Stimulated activated naive CD8-positive, alpha-beta T cell treated with anti-CD3 and anti-CD28 coated beads, Interleukin-15, amount 100 ng/mL, for 72 hours (primary cell): ENCODE measurements around the gene HDHD3.
A peak's percentile ranks its signal among the peaks of the same experiment; 100 is the strongest.
"Not testable (repeated sequence)": the region's sequence is repeated elsewhere in the genome, so short reads cannot be mapped to it uniquely, and the experiment has no call there.

Experiments used
- ATAC-seq: fragments of 150-1000 bp; cut with Tn5 transposase; 2 replicates; pipeline ENCODE4 v1.10.0; 2021; ENCODE audit warnings: mild to moderate bottlenecking, moderate library complexity
- DNase-seq, 2 donors: peaks; one replicate each; pipeline ENCODE4 v3.0.0; 2021 to 2022
- H3K27ac Mint-ChIP-seq, 2 donors: one replicate each; pipeline ENCODE4 v1.8.0; 2022; ENCODE audit warnings: mild to moderate bottlenecking in 2 of 2, mixed read lengths in 2 of 2, moderate library complexity in 2 of 2
- H3K27me3 Mint-ChIP-seq: one replicate; pipeline ENCODE4 v1.8.0; 2022; ENCODE audit warnings: mixed read lengths
- H3K4me1 Mint-ChIP-seq: one replicate; pipeline ENCODE4 v1.8.0; 2022; ENCODE audit warnings: mild to moderate bottlenecking, mixed read lengths
- H3K4me3 Mint-ChIP-seq, 2 donors: one replicate each; pipeline ENCODE4 v1.8.0; 2022; ENCODE audit warnings: mild to moderate bottlenecking in 2 of 2, mixed read lengths in 2 of 2, moderate library complexity in 1 of 2
- H3K9me3 Mint-ChIP-seq, 2 donors: one replicate each; pipeline ENCODE4 v1.8.0; 2022; ENCODE audit warnings: mixed read lengths in 2 of 2

HDHD3 gene

DNA sequence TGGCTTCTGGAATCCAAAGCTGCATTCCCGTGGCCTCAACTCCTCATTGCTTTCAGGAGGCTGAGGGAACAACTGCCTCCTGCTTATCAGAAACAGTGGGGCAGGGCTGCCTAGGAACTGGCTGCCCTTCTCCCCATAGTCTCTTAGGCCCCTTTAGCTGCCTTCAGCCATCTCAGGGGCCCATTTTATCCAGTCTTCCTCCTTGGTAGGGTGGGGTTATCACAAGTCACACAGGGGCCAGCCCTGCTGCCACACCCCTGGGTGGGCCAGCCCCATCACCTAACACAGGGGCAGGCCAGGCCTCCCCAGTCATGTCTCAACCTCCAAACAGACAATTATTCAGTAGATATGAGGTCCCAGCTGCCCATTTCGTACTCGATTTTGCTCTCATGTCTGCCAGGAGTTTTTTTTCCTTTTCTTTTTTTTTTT, 20.4 kb upstream of the HDHD3 start:
- H3K9me3 Mint-ChIP-seq, result no peaks in the 10 kb centered on the region
- H3K4me1 Mint-ChIP-seq, result peaks cover 25% of the 10 kb centered on the region
- ATAC-seq, result no peak
- no peak overlapping the region for H3K27ac Mint-ChIP-seq
- H3K4me3 Mint-ChIP-seq, result no peak overlapping the region
- no peaks in the 10 kb centered on the region for H3K27me3 Mint-ChIP-seq
- no peak for DNase-seq

DNA sequence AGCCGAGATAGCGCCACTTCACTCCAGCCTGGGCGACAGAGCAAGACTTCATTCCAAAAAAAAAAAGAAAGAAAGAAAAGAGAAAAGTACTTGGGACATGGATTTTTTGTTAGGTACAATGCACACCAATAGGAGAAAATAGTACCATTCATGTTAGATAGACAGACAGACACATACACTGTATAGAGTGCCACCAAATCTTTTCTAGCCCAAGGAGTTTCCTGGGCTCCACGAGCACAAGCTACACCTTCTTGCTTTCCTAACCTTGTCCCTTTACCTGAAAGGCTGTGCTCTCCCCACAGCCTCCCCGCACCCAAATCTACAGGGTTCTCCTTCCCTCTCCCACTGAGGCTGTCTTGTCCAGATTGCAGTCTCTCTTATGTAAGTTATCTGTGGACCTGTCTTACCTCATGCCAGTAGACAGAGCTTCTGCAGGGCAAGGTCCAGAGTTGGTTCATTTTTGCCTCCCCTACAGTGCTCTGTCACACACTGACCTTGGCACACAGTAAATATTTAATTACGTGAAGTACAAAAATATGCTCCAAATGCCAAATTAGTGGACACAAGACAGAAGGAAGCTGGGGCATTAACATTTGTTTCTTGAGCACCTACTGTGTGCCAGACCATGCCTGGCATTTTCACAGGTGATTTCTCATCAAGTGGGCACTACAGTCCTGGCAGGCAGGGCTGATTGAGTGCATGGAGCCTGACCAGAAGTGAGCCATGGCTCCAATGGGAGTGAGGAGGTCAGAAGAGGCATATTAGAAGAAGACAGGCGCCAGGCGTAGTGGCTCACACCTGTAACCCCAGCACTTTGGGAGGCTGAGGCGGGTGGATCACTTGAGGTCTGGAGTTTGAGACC, 18.4 kb upstream of the HDHD3 start:
- H3K27ac Mint-ChIP-seq, result peak overlapping the region in 1 of 2 donors; percentile 22
- H3K27me3 Mint-ChIP-seq, result no peaks in the 10 kb centered on the region
- peaks cover 15% of the 10 kb centered on the region for H3K4me1 Mint-ChIP-seq
- no peak overlapping the region for H3K4me3 Mint-ChIP-seq
- DNase-seq (no peak), ATAC-seq (no peak)
- H3K9me3 Mint-ChIP-seq, result no peaks in the 10 kb centered on the region

DNA sequence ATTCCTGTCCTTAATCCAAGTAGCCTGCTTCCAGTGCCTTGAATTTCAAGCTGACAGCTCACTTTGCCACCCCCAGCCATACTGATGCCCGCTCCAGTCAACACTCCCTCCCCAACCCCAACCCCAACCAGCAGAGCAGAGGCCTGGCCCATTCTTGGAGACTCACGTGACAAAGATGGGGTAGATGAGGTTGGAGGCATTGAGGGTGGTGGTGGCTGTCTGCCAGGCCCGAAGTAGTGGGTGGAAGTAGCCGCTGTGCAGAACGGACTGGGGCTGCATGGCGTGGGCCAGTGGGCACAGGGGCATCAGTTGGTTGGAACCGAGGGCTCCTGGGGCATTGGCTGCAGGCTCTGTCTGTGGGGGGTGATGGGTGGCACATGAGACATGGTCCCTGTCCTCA, 16.5 kb upstream of the HDHD3 start:
- ATAC-seq, result no peak
- Mint-ChIP-seq H3K9me3 (no peaks in the 10 kb centered on the region), H3K4me3 (no peak overlapping the region), H3K4me1 (no peaks in the 10 kb centered on the region), H3K27me3 (no peaks in the 10 kb centered on the region), H3K27ac (no peak overlapping the region)
- DNase-seq, result no peak

DNA sequence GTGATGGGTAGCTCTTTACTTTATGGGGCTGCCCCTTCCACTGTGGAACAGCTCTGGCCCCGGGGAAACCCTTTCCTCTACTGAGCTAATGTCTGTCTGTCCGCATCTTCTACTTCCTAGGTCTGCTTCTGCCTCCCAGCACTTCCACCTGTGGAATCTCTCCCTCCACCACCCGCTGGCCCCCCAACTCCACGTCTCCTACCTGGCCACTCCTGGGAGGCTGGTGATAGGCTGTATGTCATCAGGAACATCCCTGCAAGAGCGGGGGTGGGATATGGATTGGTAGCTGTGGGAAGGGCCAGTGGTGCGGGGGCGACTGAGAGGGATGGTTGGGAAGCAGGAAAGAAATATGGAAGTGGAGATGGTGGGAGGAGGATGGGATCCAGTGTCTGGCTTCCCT, 15.1 kb upstream of the HDHD3 start:
- no peaks in the 10 kb centered on the region for H3K27me3 Mint-ChIP-seq
- no peak for DNase-seq
- H3K4me3 Mint-ChIP-seq, result no peak overlapping the region
- no peak for ATAC-seq
- H3K27ac Mint-ChIP-seq, result peak overlapping the region in 1 of 2 donors; percentile 3
- no peaks in the 10 kb centered on the region for H3K4me1 Mint-ChIP-seq
- no peaks in the 10 kb centered on the region for H3K9me3 Mint-ChIP-seq

DNA sequence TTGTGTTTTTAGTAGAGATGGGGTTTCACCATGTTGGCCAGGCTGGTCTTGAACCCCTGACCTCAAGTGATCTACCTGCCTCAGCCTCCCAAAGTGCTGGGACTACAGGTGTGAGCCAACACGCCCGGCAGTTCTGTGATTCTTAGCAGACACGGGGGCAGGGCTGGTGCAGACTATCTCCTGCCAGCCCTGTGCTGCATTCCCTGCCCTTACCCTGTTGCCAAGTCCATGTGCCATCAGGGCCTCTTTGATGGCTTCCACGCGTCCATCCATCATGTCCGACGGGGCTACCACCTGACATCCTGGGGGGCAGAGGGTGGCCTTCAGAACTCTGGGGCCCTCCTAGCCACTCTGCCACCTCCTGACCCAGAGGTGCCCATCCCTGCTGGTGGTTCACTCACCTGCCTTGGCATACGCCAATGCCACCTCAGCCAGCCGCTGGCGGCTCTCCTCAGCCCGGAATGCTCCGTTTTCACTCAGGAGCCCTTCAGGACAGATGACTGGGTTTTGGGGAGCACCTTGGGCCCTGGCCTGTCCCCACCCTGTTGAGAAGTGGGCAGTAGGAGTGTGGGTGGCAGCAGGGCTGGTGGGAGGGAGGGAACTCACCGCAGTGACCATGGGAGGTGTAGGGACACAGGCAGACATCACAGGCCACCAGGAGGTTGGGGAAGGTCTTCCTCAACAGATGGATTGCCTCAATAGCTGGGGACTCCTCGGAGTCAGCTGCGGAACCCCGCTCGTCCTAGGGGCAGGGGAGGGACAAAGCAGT, 13.6 kb upstream of the HDHD3 start:
- H3K27me3 Mint-ChIP-seq, result no peaks in the 10 kb centered on the region
- DNase-seq (no peak), ATAC-seq (no peak)
- H3K4me1 Mint-ChIP-seq, result no peaks in the 10 kb centered on the region
- H3K27ac Mint-ChIP-seq, result no peak overlapping the region
- no peak overlapping the region for H3K4me3 Mint-ChIP-seq
- H3K9me3 Mint-ChIP-seq, result no peaks in the 10 kb centered on the region

DNA sequence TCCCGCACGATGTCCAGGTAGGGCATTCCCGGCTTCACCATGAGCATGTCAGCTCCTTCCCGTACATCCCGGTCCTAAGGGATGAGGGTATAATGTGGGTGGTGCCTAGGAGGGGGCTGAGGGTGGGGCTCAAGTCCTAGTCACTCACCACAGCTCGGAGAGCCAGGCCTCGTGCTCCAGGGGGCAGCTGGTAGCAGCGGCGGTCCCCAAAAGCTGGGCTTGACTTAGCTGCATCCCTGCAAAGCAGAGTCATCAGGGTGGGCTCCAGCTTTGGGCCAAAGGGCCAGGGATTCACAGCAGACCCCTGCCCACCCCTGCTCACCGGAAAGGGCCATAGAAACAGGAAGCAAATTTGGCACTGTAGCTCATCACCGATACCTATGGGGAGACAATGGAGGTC, 12.7 kb upstream of the HDHD3 start:
- ATAC-seq, result no peak
- H3K4me3 Mint-ChIP-seq, result no peak overlapping the region
- H3K27ac Mint-ChIP-seq, result peak overlapping the region; percentile 63 to 89
- H3K27me3 Mint-ChIP-seq, result no peaks in the 10 kb centered on the region
- no peak for DNase-seq
- no peaks in the 10 kb centered on the region for H3K9me3 Mint-ChIP-seq
- no peaks in the 10 kb centered on the region for H3K4me1 Mint-ChIP-seq

DNA sequence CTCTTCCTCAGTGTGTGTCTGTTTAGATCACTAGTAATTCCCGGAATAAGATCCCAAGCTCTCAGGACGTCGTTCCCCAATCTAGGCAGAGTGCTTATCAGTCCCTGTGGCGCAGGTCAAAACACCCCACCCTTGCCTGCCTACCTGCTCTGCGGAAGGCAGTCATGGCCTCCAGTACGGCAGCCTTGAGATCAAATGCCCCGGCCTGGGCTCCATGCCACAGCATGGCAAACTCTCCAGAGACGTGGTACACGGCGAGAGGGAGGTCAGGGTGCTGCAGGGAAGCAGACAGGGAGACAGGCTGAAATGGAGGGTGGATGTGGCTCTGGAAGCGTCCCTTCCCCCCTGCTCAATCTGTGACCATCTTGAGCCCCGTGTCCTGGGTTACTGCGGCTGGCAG, 12.0 kb upstream of the HDHD3 start:
- Mint-ChIP-seq H3K4me3 (no peak overlapping the region), H3K27me3 (no peaks in the 10 kb centered on the region), H3K27ac (no peak overlapping the region), H3K9me3 (no peaks in the 10 kb centered on the region), H3K4me1 (no peaks in the 10 kb centered on the region)
- DNase-seq (no peak), ATAC-seq (no peak)

DNA sequence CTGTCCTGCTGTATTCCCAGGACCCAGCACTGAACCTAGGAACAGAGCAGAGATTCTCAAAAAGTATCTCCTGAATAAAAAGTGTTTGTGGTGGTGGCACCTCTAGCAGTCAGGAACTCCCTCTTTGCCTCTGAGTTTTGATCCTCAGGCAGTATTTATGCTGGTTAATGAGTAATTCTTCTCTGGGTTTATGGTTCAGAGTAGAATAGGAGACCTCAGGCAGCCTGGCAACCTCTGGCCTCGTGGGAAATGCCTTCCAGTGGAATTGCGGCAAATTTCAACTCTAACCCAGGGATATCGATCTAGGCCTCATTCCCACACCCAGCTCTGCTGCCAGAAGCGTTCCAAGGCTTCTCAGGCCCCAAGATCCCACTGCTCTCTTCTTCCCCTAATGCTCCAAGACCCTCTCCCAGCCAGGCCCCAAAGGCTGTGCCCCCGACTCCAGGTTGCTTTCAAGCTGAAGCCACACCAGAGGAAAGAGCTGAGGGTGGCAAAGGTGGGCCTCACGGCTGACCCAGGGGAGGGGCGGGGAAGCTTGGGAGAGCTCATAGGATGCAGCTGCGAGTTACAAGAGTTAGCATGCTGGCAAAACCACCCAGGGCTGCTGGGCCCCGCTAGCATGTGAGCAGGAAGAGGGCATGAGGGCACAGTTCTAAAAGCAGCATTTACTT, 10.9 kb upstream of the HDHD3 start:
- ATAC-seq (no peak), DNase-seq (no peak)
- Mint-ChIP-seq H3K27me3 (no peaks in the 10 kb centered on the region), H3K4me3 (no peak overlapping the region), H3K27ac (no peak overlapping the region), H3K4me1 (no peaks in the 10 kb centered on the region), H3K9me3 (no peaks in the 10 kb centered on the region)

DNA sequence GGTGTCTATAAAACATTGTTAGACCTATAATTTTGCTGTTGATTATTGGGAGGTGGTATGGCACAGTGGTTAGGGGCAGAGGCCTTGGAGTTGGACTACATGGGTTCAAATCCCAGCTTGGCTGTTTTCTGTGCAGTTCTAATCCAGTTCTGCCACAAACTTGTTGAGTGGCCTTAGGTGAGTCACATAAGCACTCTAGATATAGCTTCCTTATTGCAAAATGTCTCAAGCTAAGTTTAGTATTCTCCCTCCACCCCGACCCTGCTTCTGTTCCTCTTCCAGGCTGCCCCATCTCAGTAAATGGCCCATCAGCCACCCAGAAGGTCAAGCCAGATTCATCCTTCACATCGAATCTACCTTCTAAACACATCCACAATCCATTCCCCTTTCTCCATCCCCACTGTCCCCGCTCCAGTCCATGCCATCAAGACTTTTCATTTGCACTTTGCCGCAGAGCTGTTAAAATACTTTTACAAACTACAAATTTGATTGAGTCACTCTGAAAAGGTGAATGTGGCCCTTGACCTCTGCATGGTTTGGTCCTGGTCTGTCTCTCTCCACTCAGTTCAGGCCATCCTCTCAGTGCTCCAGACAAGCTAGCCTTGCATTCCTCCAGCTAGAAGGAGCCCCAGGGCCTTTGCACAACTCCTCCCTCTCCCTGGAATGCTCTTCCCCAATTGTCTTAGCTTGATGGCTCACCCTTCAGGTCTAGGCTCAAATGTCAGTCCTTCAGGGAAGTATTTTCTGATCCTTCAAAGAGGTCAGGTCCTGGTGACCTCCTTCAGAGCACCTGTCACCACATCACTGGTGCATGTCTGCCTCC, 10.0 kb upstream of the HDHD3 start:
- DNase-seq (no peak), ATAC-seq (no peak)
- no peaks in the 10 kb centered on the region for H3K9me3 Mint-ChIP-seq
- H3K4me1 Mint-ChIP-seq, result no peaks in the 10 kb centered on the region
- no peak overlapping the region for H3K27ac Mint-ChIP-seq
- H3K4me3 Mint-ChIP-seq, result no peak overlapping the region
- no peaks in the 10 kb centered on the region for H3K27me3 Mint-ChIP-seq

DNA sequence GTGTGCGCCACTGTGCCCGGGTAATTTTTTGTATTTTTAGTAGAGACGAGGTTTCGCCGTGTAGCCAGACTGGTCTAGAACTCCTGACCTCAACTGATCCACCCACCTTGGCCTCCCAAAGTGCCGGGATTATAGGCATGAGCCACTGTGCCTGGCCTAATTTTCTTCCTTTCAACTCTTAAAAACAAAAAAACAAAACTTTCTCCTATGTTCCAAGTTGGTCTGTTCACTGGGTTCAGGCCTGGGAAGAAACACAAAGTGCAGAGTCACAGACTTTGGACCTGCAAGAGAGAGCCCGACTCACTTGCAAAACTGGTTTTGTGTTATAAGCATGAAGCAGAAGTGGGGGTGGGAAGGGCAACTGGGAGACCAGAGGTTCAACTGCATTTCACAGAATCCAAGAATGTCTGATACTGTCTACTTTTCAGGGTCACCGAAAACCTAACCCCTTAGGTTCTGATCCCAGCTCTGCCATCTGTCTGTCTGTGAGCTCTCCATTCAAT, 5.2 kb upstream of the HDHD3 start:
- no peaks in the 10 kb centered on the region for H3K27me3 Mint-ChIP-seq
- no peak for DNase-seq
- H3K4me1 Mint-ChIP-seq, result no peaks in the 10 kb centered on the region
- no peak for ATAC-seq
- no peak overlapping the region for H3K4me3 Mint-ChIP-seq
- peak overlapping the region in 1 of 2 donors; percentile 12 for H3K27ac Mint-ChIP-seq
- H3K9me3 Mint-ChIP-seq, result no peaks in the 10 kb centered on the region

DNA sequence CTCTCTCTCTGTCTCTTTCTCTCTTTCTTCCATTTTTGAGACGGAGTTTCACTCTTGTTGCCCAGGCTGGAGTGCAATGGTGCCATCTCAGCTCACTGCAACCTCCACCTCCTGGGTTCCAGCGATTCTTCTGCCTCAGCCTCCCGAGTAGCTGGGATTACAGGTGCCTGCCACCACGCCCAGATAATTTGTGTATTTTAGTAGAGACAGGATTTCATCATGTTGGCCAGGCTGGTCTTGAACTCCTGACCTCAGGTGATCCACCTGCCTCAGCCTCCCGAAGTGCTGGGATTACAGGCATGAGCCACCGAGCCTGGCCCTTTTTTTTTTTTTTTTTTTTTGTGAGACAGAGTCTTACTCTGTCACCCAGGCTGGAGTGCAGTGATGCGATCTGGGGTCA, 4.7 kb upstream of the HDHD3 start:
- not testable (repeated sequence) for H3K27ac Mint-ChIP-seq, H3K9me3 Mint-ChIP-seq, H3K4me3 Mint-ChIP-seq, H3K4me1 Mint-ChIP-seq, ATAC-seq, H3K27me3 Mint-ChIP-seq, DNase-seq

DNA sequence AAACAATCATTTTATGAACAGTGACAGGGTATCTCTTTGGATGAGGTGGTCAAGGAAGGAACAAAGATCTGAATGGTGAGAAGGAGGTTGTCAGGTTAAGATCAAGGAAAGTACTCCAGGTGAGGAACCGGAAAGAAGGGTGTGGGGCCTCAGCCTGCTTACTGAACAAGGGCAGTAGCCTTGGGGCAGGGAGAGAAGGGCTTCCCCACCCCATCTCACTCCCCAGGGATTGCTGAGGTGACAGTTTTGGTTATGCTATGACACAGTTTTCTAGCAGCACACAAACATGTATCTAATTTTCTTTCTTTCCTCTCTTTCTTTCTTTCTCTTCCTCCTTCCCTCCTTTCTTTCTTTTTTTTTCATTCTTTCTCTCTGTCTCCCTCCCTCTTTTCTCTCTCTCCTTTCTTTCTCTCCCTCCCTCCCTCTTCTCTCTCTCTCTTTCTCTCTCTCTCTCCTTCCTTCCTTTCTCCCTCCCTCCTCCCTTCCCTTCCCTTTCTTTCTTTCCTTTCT, 4.1 kb upstream of the HDHD3 start:
- Mint-ChIP-seq H3K4me3 (no peak overlapping the region), H3K4me1 (peaks cover under 1% of the 10 kb centered on the region), H3K27me3 (no peaks in the 10 kb centered on the region), H3K9me3 (no peaks in the 10 kb centered on the region), H3K27ac (no peak overlapping the region)
- ATAC-seq (no peak), DNase-seq (no peak)

DNA sequence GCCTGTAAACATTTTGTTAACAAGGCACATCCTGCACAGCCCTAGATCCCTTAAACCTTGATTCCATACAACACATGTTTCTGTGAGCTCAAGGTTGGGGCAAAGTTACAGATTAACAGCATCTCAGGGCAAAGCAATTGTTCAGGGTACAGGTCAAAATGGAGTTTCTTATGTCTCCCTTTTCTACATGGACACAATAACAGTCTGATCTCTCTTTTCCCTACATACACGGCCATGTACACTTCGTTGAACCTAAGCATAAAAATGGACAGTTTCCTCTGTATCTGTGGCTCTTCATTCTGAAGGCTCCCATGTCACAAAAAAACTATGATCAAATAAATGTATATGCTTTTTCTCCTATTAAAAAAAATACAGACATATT, 3.0 kb upstream of the HDHD3 start:
- H3K27ac Mint-ChIP-seq, result peak overlapping the region in 1 of 2 donors; percentile 61

DNA sequence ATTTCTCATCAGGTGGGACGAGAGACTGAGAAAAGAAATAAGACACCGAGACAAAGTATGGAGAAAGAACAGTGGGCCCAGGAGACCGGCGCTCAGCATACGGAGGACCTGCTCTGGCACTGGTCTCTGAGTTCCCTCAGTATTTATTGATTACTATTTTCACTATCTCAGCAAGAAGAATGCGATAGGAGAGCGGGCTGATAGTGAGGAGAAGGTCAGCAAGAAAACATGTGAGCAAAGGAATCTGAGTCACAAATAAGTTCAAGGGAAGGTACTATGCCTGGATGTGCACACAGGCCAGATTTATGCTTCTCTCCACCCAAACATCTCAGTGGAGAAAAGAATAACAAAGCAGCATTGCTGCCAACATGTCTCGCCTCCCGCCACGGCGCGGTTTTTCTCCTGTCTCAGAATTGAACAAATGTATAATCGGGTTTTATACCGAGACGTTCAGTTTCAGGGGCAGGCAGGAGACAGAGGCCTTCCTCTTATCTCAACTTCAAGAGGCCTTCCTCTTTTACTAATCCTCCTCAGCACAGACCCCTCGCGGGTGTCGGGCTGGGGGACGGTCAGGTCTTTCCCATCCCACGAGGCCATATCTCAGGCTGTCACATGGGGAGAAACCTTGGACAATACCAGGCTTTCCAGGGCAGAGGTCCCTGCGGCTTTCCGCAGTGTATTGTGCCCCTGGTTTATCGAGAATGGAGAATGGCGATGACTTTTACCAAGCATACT, 2.5 kb upstream of the HDHD3 start:
- H3K9me3 Mint-ChIP-seq, H3K4me3 Mint-ChIP-seq, H3K27ac Mint-ChIP-seq, H3K27me3 Mint-ChIP-seq, ATAC-seq, DNase-seq: not testable (repeated sequence)
- peaks cover 14% of the 10 kb centered on the region for H3K4me1 Mint-ChIP-seq

More for the DNA sequence above, 3.0 kb upstream of the HDHD3 start:
- not testable (repeated sequence) for DNase-seq, ATAC-seq, H3K9me3 Mint-ChIP-seq, H3K27me3 Mint-ChIP-seq, H3K4me3 Mint-ChIP-seq
- H3K4me1 Mint-ChIP-seq, result peaks cover 12% of the 10 kb centered on the region
